Chondrocyte (in vitro differentiated cells): ENCODE results near the gene DLG2. TPM values are rescaled to one million over a fixed set of nuclear protein-coding genes. Genes with fewer than 3 reads are reported as not detected.

Experiments
- DNase-seq: peaks from one replicate; pipeline ENCODE4 v3.0.0; 2021; ENCODE audit warnings: mixed read lengths, low spot score
- H3K27ac Mint-ChIP-seq: one replicate; pipeline ENCODE4 v1.8.0; 2021; ENCODE audit warnings: mild to moderate bottlenecking, moderate library complexity, mixed read lengths; ENCODE audit not compliant: unreplicated experiment
- H3K27me3 Mint-ChIP-seq: 2 replicates; pipeline ENCODE4 v1.8.0; 2021; ENCODE audit warnings: low read depth, mixed read lengths
- H3K36me3 Mint-ChIP-seq: 2 replicates; pipeline ENCODE4 v1.8.0; 2021; ENCODE audit warnings: low read depth, mixed read lengths
- H3K4me1 Mint-ChIP-seq: 2 replicates; pipeline ENCODE4 v1.8.0; 2021; ENCODE audit warnings: low read depth, mild to moderate bottlenecking, mixed read lengths
- H3K4me3 Mint-ChIP-seq: one replicate; pipeline ENCODE4 v1.8.0; 2021; ENCODE audit warnings: mild to moderate bottlenecking, moderate library complexity, mixed read lengths; ENCODE audit not compliant: unreplicated experiment
- H3K9me3 Mint-ChIP-seq: 2 replicates; pipeline ENCODE4 v1.8.0; 2021; ENCODE audit warnings: low read depth, mixed read lengths
- CTCF ChIP-seq: fragments of 200-600 bp; sonication (generic); IDR thresholded peaks from 2 replicates; pipeline ENCODE4 v1.5.0; 2021; ENCODE audit warnings: antibody characterized with exemption, mild to moderate bottlenecking, moderate library complexity
- total RNA-seq: library from RNA; stranded (reverse); gene quantifications from 3 replicates; pipeline ENCODE4 v1.2.1, GENCODE V29; 2021

DLG2 gene
- total RNA-seq, 1 donor from 2014 or later: 1.3 TPM

- Mint-ChIP-seq H3K27ac (no peak overlapping the region), H3K36me3 (no peaks in the 10 kb centered on the region), H3K27me3 (peaks cover 5% of the 10 kb centered on the region), H3K4me3 (no peak overlapping the region), H3K9me3 (no peaks in the 10 kb centered on the region), H3K4me1 (no peaks in the 10 kb centered on the region)
- no peak for TF ChIP-seq CTCF
- DNase-seq: no peak
Measured at GRCh38 chr11:84906995-84907394, 720.1 kb downstream of the DLG2 start.

GRCh38 chr11:84905411-84905810, 721.7 kb downstream of the DLG2 start:
- no peaks in the 10 kb centered on the region for H3K9me3 Mint-ChIP-seq
- DNase-seq: no peak
- H3K36me3 Mint-ChIP-seq: no peaks in the 10 kb centered on the region
- no peak overlapping the region for H3K27ac Mint-ChIP-seq
- H3K4me1 Mint-ChIP-seq: no peaks in the 10 kb centered on the region
- no peak for TF ChIP-seq CTCF
- peaks cover 5% of the 10 kb centered on the region for H3K27me3 Mint-ChIP-seq
- no peak overlapping the region for H3K4me3 Mint-ChIP-seq

- H3K9me3 Mint-ChIP-seq: no peaks in the 10 kb centered on the region
- H3K4me3 Mint-ChIP-seq: no peak overlapping the region
- no peak for DNase-seq
- no peak for TF ChIP-seq CTCF
- H3K36me3 Mint-ChIP-seq: no peaks in the 10 kb centered on the region
- no peaks in the 10 kb centered on the region for H3K4me1 Mint-ChIP-seq
- peaks cover 10% of the 10 kb centered on the region for H3K27me3 Mint-ChIP-seq
- H3K27ac Mint-ChIP-seq: no peak overlapping the region
Measured at GRCh38 chr11:84902445-84902844, 724.7 kb downstream of the DLG2 start.

GRCh38 chr11:84901991-84902390, 725.2 kb downstream of the DLG2 start:
- Mint-ChIP-seq H3K9me3 (no peaks in the 10 kb centered on the region), H3K4me3 (no peak overlapping the region), H3K27me3 (peaks cover 10% of the 10 kb centered on the region), H3K36me3 (no peaks in the 10 kb centered on the region), H3K27ac (no peak overlapping the region), H3K4me1 (no peaks in the 10 kb centered on the region)
- no peak for TF ChIP-seq CTCF
- DNase-seq: no peak

- TF ChIP-seq CTCF: peak; percentile 16
Measured at GRCh38 chr11:84899740-84900139, 727.4 kb downstream of the DLG2 start.

More at GRCh38 chr11:84899740-84900139, 727.4 kb downstream of the DLG2 start:
- Mint-ChIP-seq H3K27ac (no peak overlapping the region), H3K27me3 (peaks cover 10% of the 10 kb centered on the region), H3K4me3 (no peak overlapping the region), H3K9me3 (no peaks in the 10 kb centered on the region), H3K4me1 (no peaks in the 10 kb centered on the region), H3K36me3 (no peaks in the 10 kb centered on the region)
- DNase-seq: no peak
